OCI-LY1 (cell line): ENCODE measurements around the gene SLC24A3.

Experiments
- H2AFZ ChIP-seq: fragments of 200-600 bp; sonication (generic), shearing (Covaris generic); 2 replicates; pipeline ENCODE4 v1.6.0; 2014; ENCODE audit warnings: antibody characterized with exemption, mild to moderate bottlenecking, low read length
- H3F3A ChIP-seq: fragments of 200-600 bp; sonication (generic), shearing (Covaris generic); 2 replicates; pipeline ENCODE4 v1.6.0; 2014; ENCODE audit warnings: mild to moderate bottlenecking, antibody characterized with exemption, low read length, moderate library complexity; ENCODE audit not compliant: insufficient read depth
- H3K27ac ChIP-seq: fragments of 200-600 bp; sonication (generic); 2 replicates; pipeline ENCODE4 v1.5.1; 2014; ENCODE audit warnings: low read length, mixed run types, mild to moderate bottlenecking, low read depth; ENCODE audit not compliant: poor library complexity, severe bottlenecking
- H3K27me3 ChIP-seq: fragments of 200-600 bp; sonication (generic); 2 replicates; pipeline ENCODE4 v1.6.0; 2014; ENCODE audit warnings: antibody characterized with exemption, mild to moderate bottlenecking, low read length, moderate library complexity; ENCODE audit not compliant: insufficient read depth
- H3K36me3 ChIP-seq: fragments of 200-600 bp; sonication (generic); 2 replicates; pipeline ENCODE4 v1.6.1; 2014; ENCODE audit warnings: mild to moderate bottlenecking, antibody characterized with exemption, low read length, moderate library complexity, mixed read lengths; ENCODE audit not compliant: insufficient read depth
- H3K4me1 ChIP-seq: fragments of 200-600 bp; sonication (generic); 2 replicates; pipeline ENCODE4 v1.5.1; 2014; ENCODE audit warnings: mild to moderate bottlenecking, low read length, moderate library complexity; ENCODE audit not compliant: insufficient read depth, severe bottlenecking
- H3K4me2 ChIP-seq: fragments of 200-600 bp; sonication (generic), shearing (Covaris generic); 2 replicates; pipeline ENCODE4 v1.6.1; 2014; ENCODE audit warnings: low read length
- H3K4me3 ChIP-seq: fragments of 200-600 bp; sonication (generic); 2 replicates; pipeline ENCODE4 v1.5.1; 2014; ENCODE audit warnings: low read length, low read depth, mild to moderate bottlenecking, mixed read lengths; ENCODE audit not compliant: poor library complexity, severe bottlenecking
- H3K79me2 ChIP-seq: fragments of 200-600 bp; shearing (Covaris generic); 2 replicates; pipeline ENCODE4 v1.6.1; 2016; ENCODE audit warnings: mixed run types, low read length, mixed read lengths; ENCODE audit not compliant: insufficient read depth
- H3K9ac ChIP-seq: fragments of 200-600 bp; sonication (generic), shearing (Covaris generic); 2 replicates; pipeline ENCODE4 v1.6.1; 2014; ENCODE audit warnings: mild to moderate bottlenecking, low read length, mixed read lengths
- H3K9me2 ChIP-seq: fragments of 200-600 bp; sonication (generic), shearing (Covaris generic); 2 replicates; pipeline ENCODE4 v1.6.1; 2014; ENCODE audit warnings: low read depth, mild to moderate bottlenecking, low read length, mixed read lengths
- H3K9me3 ChIP-seq: fragments of 200-600 bp; shearing (Covaris generic); 2 replicates; pipeline ENCODE4 v1.6.1; 2014; ENCODE audit warnings: low read length, mixed read lengths
- H4K20me1 ChIP-seq: fragments of 200-600 bp; sonication (generic), shearing (Covaris generic); 2 replicates; pipeline ENCODE4 v1.6.0; 2016; ENCODE audit warnings: mild to moderate bottlenecking, low read length; ENCODE audit not compliant: insufficient read depth
- EZH2 ChIP-seq: fragments of 200-600 bp; sonication (generic), shearing (Covaris generic); IDR thresholded peaks from 2 replicates; pipeline ENCODE4 v1.8.0; 2017; ENCODE audit warnings: borderline replicate concordance, mixed run types, mild to moderate bottlenecking, antibody characterized with exemption, low read length, moderate library complexity, mixed read lengths
- TF ChIP-seq, protein P1 (sequence below): fragments of 200-600 bp; sonication (generic), shearing (Covaris generic); IDR thresholded peaks from 2 replicates; pipeline ENCODE4 v1.5.1; 2017; ENCODE audit warnings: mild to moderate bottlenecking, antibody characterized with exemption, low read length, moderate library complexity, mixed read lengths

Gene SLC24A3

DNA sequence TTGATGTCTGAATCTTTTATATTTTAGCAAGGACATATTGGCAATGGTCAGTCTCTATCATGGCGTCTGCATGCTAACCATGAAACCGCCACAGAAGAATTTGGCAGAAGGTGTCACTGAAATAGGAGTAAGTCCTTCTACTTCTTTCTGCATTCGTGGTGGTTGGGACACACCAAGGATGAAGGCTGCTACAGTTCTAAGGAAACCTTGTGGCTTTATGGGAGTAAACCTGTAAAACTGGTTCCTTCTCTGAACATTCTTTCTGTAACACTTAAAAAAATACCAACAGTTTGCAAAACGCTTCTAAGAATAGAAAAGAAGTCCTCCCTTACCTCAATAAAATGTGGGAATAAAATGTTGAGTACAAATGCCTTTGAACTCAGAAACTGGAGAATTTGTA, 195.3 kb downstream of the SLC24A3 start:
- Histone ChIP-seq H3K9ac (no peak overlapping the region), H3F3A (no peaks in the 10 kb centered on the region), H2AFZ (no peak overlapping the region), H4K20me1 (no peaks in the 10 kb centered on the region), H3K27me3 (no peaks in the 10 kb centered on the region), H3K9me2 (no peaks in the 10 kb centered on the region), H3K36me3 (no peaks in the 10 kb centered on the region), H3K27ac (no peak overlapping the region), H3K9me3 (no peaks in the 10 kb centered on the region), H3K79me2 (no peaks in the 10 kb centered on the region), H3K4me1 (no peaks in the 10 kb centered on the region), H3K4me2 (no peak overlapping the region), H3K4me3 (no peak overlapping the region)
- TF ChIP-seq EZH2 = no peak
- TF ChIP-seq, protein P1, sequence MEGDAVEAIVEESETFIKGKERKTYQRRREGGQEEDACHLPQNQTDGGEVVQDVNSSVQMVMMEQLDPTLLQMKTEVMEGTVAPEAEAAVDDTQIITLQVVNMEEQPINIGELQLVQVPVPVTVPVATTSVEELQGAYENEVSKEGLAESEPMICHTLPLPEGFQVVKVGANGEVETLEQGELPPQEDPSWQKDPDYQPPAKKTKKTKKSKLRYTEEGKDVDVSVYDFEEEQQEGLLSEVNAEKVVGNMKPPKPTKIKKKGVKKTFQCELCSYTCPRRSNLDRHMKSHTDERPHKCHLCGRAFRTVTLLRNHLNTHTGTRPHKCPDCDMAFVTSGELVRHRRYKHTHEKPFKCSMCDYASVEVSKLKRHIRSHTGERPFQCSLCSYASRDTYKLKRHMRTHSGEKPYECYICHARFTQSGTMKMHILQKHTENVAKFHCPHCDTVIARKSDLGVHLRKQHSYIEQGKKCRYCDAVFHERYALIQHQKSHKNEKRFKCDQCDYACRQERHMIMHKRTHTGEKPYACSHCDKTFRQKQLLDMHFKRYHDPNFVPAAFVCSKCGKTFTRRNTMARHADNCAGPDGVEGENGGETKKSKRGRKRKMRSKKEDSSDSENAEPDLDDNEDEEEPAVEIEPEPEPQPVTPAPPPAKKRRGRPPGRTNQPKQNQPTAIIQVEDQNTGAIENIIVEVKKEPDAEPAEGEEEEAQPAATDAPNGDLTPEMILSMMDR = no peak

DNA sequence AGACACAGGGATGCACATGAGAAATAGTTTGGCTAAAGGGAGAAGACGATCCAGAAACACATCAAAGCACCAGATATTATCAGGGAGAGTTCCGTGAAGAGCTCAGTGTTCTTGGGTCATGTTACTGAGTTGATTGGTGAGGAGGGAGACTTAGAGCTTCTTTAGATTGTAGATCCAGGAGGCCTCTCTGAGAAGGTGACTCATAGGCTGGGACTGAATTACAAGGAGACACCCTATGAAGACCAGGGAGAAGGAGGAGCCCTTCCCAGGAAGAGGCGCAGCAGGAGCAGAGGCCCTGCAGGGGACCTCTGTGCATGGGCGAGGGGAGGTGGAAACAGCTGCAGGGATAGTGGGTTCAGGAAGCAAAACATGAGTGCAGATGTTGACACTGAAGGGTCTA, 196.5 kb downstream of the SLC24A3 start:
- TF ChIP-seq, protein P1 = no peak
- no peak for TF ChIP-seq EZH2
- Histone ChIP-seq H3K9me3 (no peaks in the 10 kb centered on the region), H3K27ac (no peak overlapping the region), H2AFZ (no peak overlapping the region), H3K79me2 (no peaks in the 10 kb centered on the region), H3K4me1 (no peaks in the 10 kb centered on the region), H4K20me1 (no peaks in the 10 kb centered on the region), H3K4me3 (no peak overlapping the region), H3F3A (no peaks in the 10 kb centered on the region), H3K27me3 (no peaks in the 10 kb centered on the region), H3K9ac (no peak overlapping the region), H3K36me3 (no peaks in the 10 kb centered on the region), H3K4me2 (no peak overlapping the region), H3K9me2 (no peaks in the 10 kb centered on the region)

- Histone ChIP-seq H3K27ac (no peak overlapping the region), H3K36me3 (no peaks in the 10 kb centered on the region), H3K9ac (no peak overlapping the region), H3F3A (no peaks in the 10 kb centered on the region), H3K4me2 (no peak overlapping the region), H4K20me1 (no peaks in the 10 kb centered on the region), H3K79me2 (no peaks in the 10 kb centered on the region), H2AFZ (no peak overlapping the region), H3K27me3 (no peaks in the 10 kb centered on the region), H3K4me1 (no peaks in the 10 kb centered on the region), H3K9me2 (no peaks in the 10 kb centered on the region), H3K9me3 (no peaks in the 10 kb centered on the region), H3K4me3 (no peak overlapping the region)
- no peak for TF ChIP-seq EZH2
Measured at GRCh38 chr20:19411811-19412210, 199.4 kb downstream of the SLC24A3 start.

DNA sequence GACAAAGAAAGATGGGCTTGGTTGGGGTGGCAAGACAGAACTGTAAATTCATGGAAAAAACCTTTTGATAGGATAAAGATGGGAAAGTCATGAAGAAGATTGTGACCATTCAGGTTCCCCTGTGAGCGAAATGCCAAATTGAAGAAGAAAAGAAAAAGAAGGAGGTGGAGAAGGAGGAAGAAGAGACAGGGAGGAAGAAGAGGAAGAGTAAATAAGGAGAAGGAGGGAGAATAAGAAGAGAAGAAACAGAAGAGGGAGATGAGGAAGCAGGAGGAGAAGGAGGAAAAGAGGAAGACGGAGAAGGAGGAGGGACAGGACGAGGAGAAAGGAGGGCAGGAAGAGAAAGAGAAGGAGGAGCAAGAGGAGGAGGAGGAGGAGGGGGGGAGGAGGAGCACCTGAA, 199.8 kb downstream of the SLC24A3 start:
- TF ChIP-seq, protein P1 = no peak
- no peak for TF ChIP-seq EZH2
- no peaks in the 10 kb centered on the region for H3K36me3 ChIP-seq
- H2AFZ ChIP-seq = no peak overlapping the region

More for the DNA sequence above, 199.8 kb downstream of the SLC24A3 start:
- Histone ChIP-seq H4K20me1 (no peaks in the 10 kb centered on the region), H3K9ac (no peak overlapping the region), H3K9me2 (no peaks in the 10 kb centered on the region), H3K9me3 (no peaks in the 10 kb centered on the region), H3F3A (no peaks in the 10 kb centered on the region), H3K4me1 (no peaks in the 10 kb centered on the region), H3K27me3 (no peaks in the 10 kb centered on the region), H3K79me2 (no peaks in the 10 kb centered on the region), H3K4me2 (no peak overlapping the region), H3K27ac (no peak overlapping the region), H3K4me3 (no peak overlapping the region)
